Measurements from ENCODE around the gene NYAP2.

NYAP2 gene

DNA sequence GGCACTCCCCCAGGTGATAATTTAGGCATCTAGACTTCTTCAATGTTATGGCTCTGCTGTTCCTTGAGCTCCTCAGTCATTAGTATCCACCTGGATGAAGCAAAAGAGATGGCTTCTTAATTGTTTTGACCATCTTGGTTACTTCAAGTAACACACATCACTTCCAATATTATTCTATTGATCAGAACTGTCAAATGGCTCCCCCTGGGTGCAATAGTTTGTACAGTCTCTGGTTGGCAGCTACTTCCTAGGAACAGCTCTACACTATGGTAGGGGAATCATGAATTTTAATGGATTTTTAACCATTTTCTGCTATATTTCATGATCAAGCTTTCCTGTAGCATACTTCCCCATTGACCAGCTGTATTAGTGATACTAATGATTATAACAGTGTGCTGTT lies 157.0 kb downstream of the NYAP2 start:
- Histone ChIP-seq H3K4me3 (ENCODE audit: low read depth, low read length) (no peak overlapping the region), H3K9ac (ENCODE audit: low read length) (no peak overlapping the region), H3K36me3 (ENCODE audit: control insufficient read depth, insufficient read depth, low read length) (no peaks in the 10 kb centered on the region), H3K27me3 (ENCODE audit: control insufficient read depth, insufficient read depth, low read length) (no peaks in the 10 kb centered on the region), H3K9me3 (ENCODE audit: control insufficient read depth, insufficient read depth, low read depth, low read length) (no peaks in the 10 kb centered on the region), H3K27ac (ENCODE audit: low read depth, low read length) (no peak overlapping the region), H3K4me1 (ENCODE audit: control insufficient read depth, insufficient read depth, low read length) (no peaks in the 10 kb centered on the region)

DNA sequence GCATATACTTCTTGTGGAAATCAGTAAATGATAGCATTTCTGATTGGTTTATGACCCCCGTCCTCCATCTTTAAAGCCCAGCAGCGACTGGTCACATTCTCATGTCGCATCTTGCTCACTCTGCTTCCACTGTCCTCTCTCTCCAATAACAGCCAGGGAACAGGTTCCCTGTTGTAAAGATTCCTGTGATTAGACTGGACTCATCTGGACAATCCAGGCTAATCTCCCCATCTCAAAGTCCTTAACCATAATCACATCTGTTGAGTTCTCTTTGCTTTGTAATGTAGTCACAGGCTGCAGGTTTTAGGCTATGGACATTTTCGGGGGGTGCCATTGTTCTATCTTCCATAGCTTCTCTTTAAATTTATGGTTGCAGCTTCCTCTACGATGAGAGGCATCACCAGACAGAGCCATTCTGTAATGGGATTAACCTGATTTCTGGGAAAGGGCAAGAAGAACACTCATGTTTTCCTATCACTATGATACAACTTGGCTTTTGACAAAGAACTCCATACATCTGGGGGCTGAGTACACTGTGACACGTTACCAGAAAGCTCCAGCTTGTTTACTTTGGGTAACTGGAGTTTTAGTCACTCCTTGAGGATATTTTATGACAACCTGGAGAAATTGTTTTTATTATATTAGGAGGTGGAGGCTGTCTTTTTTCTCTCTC lies 159.0 kb downstream of the NYAP2 start:
- no peak overlapping the region for H3K4me3 ChIP-seq (ENCODE audit: low read depth, low read length)
- H3K36me3 ChIP-seq (ENCODE audit: control insufficient read depth, insufficient read depth, low read length): no peaks in the 10 kb centered on the region
- H3K9ac ChIP-seq (ENCODE audit: low read length): no peak overlapping the region
- no peaks in the 10 kb centered on the region for H3K4me1 ChIP-seq (ENCODE audit: control insufficient read depth, insufficient read depth, low read length)
- no peaks in the 10 kb centered on the region for H3K27me3 ChIP-seq (ENCODE audit: control insufficient read depth, insufficient read depth, low read length)
- H3K27ac ChIP-seq (ENCODE audit: low read depth, low read length): no peak overlapping the region
- no peaks in the 10 kb centered on the region for H3K9me3 ChIP-seq (ENCODE audit: control insufficient read depth, insufficient read depth, low read depth, low read length)

DNA sequence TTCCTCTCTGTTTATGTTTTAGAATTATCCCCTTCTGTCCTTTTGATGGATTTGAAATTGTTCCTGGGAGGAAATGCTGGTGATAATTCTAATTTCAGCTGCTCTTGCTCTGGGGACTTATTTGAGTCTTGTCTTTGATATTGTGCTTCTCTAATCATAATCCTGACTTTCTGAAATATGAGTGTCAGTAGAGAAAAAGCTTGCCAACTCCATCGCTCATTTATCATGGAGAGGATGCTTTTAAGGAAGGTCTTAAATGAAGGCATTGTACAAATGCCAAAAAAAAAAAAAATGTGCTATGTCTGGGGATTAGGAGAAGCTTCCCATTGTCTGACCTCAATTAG lies 159.5 kb downstream of the NYAP2 start:
- H3K4me3 ChIP-seq (ENCODE audit: low read depth, low read length): no peak overlapping the region
- H3K4me1 ChIP-seq (ENCODE audit: control insufficient read depth, insufficient read depth, low read length): no peaks in the 10 kb centered on the region
- H3K36me3 ChIP-seq (ENCODE audit: control insufficient read depth, insufficient read depth, low read length): no peaks in the 10 kb centered on the region
- no peak overlapping the region for H3K9ac ChIP-seq (ENCODE audit: low read length)
- no peak overlapping the region for H3K27ac ChIP-seq (ENCODE audit: low read depth, low read length)
- H3K27me3 ChIP-seq (ENCODE audit: control insufficient read depth, insufficient read depth, low read length): no peaks in the 10 kb centered on the region
- H3K9me3 ChIP-seq (ENCODE audit: control insufficient read depth, insufficient read depth, low read depth, low read length): no peaks in the 10 kb centered on the region

DNA sequence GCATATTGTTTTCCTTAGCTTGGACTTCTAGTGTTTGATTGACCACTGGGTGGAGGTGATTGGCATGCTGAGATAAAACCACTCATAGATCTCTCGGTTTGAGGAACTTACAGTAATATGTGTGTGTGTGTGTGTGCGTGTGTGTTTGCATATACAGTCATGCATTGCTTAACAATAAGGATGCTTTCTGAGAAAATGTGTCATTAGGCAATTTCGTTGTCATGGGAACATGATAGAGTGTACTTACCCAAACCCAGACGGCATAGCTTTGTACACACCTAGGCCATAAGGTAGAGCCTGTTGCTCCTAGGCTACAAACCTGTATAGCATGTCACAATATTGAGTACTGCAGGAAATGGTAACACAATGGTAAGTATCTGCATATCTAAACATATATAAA lies 167.3 kb downstream of the NYAP2 start:
- no peak overlapping the region for H3K27ac ChIP-seq (ENCODE audit: low read depth, low read length)
- no peaks in the 10 kb centered on the region for H3K27me3 ChIP-seq (ENCODE audit: control insufficient read depth, insufficient read depth, low read length)
- H3K9me3 ChIP-seq (ENCODE audit: control insufficient read depth, insufficient read depth, low read depth, low read length): peaks cover 13% of the 10 kb centered on the region
- H3K9ac ChIP-seq (ENCODE audit: low read length): no peak overlapping the region
- H3K4me1 ChIP-seq (ENCODE audit: control insufficient read depth, insufficient read depth, low read length): no peaks in the 10 kb centered on the region
- H3K36me3 ChIP-seq (ENCODE audit: control insufficient read depth, insufficient read depth, low read length): no peaks in the 10 kb centered on the region
- H3K4me3 ChIP-seq (ENCODE audit: low read depth, low read length): no peak overlapping the region

DNA sequence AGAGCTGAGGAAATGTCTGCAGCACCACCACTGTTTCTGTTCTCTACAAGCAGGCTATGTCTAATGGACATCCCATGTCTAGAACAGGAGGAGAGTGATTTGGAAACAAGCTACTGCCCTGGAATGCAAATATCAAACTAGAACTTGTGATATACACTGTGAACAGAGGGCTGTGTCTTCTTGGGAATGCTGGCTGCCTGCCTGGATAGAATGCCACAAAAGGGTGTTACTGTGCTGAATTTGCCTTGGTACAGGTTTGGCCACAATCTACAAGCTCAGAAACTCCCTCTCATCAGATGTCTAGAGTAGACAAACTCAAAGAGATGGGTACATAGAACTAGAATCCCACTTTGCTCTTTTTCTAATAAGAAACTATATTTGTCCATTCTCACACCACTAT lies 170.5 kb downstream of the NYAP2 start:
- Histone ChIP-seq H3K27me3 (ENCODE audit: control insufficient read depth, insufficient read depth, low read length) (no peaks in the 10 kb centered on the region), H3K9me3 (ENCODE audit: control insufficient read depth, insufficient read depth, low read depth, low read length) (peaks cover 14% of the 10 kb centered on the region), H3K9ac (ENCODE audit: low read length) (no peak overlapping the region), H3K27ac (ENCODE audit: low read depth, low read length) (no peak overlapping the region), H3K4me1 (ENCODE audit: control insufficient read depth, insufficient read depth, low read length) (no peaks in the 10 kb centered on the region), H3K36me3 (ENCODE audit: control insufficient read depth, insufficient read depth, low read length) (no peaks in the 10 kb centered on the region), H3K4me3 (ENCODE audit: low read depth, low read length) (no peak overlapping the region)

DNA sequence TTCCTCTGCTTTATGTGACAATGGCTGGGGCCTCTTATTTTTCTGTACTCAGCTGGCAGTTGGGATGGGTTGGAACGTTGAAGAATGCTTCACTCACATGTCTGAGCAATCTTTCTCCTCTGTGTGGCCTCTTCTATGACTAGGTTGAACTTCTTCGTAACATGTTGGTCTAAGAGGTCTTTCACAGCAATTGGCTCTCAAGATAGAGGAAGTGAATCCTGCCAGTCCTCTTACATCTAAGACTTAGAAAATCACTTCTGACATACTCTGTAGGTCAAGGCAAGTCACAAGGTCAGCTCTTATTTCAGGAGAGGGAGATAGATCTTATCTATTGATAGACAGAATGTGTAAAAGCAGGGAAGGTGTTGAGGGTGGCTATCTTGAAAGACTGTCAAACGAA lies 174.1 kb downstream of the NYAP2 start:
- Histone ChIP-seq H3K9ac (ENCODE audit: low read length) (no peak overlapping the region), H3K36me3 (ENCODE audit: control insufficient read depth, insufficient read depth, low read length) (no peaks in the 10 kb centered on the region), H3K27ac (ENCODE audit: low read depth, low read length) (no peak overlapping the region), H3K9me3 (ENCODE audit: control insufficient read depth, insufficient read depth, low read depth, low read length) (peaks cover 14% of the 10 kb centered on the region), H3K27me3 (ENCODE audit: control insufficient read depth, insufficient read depth, low read length) (no peaks in the 10 kb centered on the region), H3K4me3 (ENCODE audit: low read depth, low read length) (no peak overlapping the region), H3K4me1 (ENCODE audit: control insufficient read depth, insufficient read depth, low read length) (no peaks in the 10 kb centered on the region)

DNA sequence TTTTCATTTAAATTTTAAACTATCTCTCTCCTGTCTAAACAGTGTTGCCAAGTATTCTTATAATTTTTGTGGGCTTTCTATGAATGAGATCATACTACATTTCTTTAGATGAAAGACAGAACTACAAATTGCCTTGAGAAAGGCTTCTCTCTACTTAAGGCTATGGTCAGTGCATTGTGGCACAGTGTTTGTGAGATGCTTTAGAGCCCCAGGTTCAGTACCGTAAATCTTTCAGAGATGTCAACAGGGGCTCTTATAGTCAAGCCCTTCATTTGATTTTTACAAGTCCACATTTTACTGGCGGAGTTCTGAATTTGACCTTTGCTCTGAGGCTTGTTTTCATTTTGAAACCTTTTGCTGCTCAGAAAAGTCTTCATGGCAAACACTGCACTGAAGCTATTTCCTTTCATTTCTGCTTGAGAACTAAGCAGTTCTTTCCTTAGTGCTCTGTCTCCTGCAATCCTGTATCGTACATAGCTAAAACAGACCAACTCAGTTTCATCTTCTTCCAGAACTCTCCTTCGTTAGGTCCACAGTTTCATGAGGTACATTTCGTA lies 175.2 kb downstream of the NYAP2 start:
- Histone ChIP-seq H3K4me1 (ENCODE audit: control insufficient read depth, insufficient read depth, low read length) (no peaks in the 10 kb centered on the region), H3K27me3 (ENCODE audit: control insufficient read depth, insufficient read depth, low read length) (no peaks in the 10 kb centered on the region), H3K9me3 (ENCODE audit: control insufficient read depth, insufficient read depth, low read depth, low read length) (peaks cover 14% of the 10 kb centered on the region), H3K36me3 (ENCODE audit: control insufficient read depth, insufficient read depth, low read length) (no peaks in the 10 kb centered on the region), H3K27ac (ENCODE audit: low read depth, low read length) (no peak overlapping the region), H3K4me3 (ENCODE audit: low read depth, low read length) (no peak overlapping the region), H3K9ac (ENCODE audit: low read length) (no peak overlapping the region)

DNA sequence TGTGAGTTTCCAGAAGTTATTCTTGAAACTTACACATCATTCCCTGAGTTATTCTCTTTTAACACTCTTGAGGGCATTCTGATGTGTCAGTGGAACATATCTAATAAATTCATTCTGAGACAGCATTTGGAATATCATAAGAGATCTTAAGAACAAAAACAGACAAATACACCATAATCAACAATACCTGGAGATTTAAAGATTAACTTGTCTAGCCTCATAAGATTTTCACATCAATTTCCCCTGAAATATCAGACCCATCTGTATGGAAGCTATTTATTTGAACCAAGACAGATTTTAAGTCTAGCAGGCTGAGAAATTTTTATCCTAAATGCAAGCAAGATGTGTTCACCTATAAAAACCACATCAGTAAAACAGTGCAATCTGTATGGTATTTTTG lies 181.6 kb downstream of the NYAP2 start:
- Histone ChIP-seq H3K4me3 (ENCODE audit: low read depth, low read length) (no peak overlapping the region), H3K4me1 (ENCODE audit: control insufficient read depth, insufficient read depth, low read length) (no peaks in the 10 kb centered on the region), H3K27me3 (ENCODE audit: control insufficient read depth, insufficient read depth, low read length) (no peaks in the 10 kb centered on the region), H3K9me3 (ENCODE audit: control insufficient read depth, insufficient read depth, low read depth, low read length) (no peaks in the 10 kb centered on the region), H3K36me3 (ENCODE audit: control insufficient read depth, insufficient read depth, low read length) (no peaks in the 10 kb centered on the region), H3K9ac (ENCODE audit: low read length) (no peak overlapping the region), H3K27ac (ENCODE audit: low read depth, low read length) (no peak overlapping the region)

DNA sequence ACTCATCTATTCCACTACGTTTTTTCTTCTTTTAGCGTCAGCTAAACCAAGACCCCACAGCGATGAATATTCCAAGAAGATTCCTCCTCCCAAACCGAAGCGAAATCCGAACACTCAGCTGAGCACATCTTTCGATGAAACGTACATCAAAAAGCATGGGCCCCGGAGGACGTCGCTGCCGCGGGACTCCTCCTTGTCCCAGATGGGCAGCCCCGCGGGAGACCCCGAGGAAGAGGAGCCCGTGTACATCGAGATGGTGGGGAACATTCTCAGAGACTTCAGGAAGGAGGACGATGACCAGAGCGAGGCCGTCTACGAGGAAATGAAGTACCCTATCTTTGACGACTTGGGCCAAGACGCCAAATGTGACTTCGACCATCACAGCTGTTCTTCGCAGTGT lies 182.4 kb downstream of the NYAP2 start:
- Histone ChIP-seq H3K4me3 (ENCODE audit: low read depth, low read length) (no peak overlapping the region), H3K9ac (ENCODE audit: low read length) (no peak overlapping the region), H3K9me3 (ENCODE audit: control insufficient read depth, insufficient read depth, low read depth, low read length) (no peaks in the 10 kb centered on the region), H3K4me1 (ENCODE audit: control insufficient read depth, insufficient read depth, low read length) (no peaks in the 10 kb centered on the region), H3K27ac (ENCODE audit: low read depth, low read length) (no peak overlapping the region), H3K36me3 (ENCODE audit: control insufficient read depth, insufficient read depth, low read length) (no peaks in the 10 kb centered on the region), H3K27me3 (ENCODE audit: control insufficient read depth, insufficient read depth, low read length) (no peaks in the 10 kb centered on the region)

DNA sequence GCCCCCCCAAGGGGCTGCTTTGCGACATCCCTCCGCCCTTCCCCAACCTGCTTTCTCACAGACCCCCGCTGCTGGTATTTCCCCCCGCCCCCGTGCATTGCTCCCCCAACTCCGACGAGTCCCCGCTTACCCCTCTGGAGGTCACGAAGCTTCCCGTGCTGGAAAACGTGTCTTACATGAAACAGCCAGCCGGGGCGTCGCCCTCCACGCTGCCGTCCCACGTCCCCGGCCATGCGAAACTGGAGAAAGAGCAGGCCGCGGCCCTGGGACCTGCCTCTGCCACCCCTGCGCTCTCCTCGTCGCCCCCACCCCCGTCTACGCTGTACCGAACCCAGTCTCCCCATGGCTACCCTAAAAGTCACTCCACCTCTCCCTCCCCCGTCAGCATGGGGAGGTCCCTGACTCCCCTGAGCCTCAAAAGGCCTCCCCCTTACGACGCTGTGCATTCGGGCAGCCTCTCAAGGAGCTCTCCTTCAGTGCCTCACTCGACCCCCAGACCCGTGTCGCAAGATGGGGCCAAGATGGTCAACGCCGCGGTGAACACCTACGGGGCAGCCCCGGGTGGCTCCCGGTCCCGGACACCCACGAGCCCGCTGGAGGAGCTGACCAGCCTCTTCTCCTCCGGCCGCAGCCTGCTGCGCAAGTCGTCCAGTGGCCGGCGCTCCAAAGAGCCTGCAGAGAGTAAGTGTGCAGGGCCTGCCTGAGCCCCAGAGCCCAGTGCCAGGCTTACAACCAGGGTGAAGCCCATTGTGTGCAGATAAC lies 183.0 kb downstream of the NYAP2 start:
- H3K27ac ChIP-seq (ENCODE audit: low read depth, low read length): no peak overlapping the region
- no peaks in the 10 kb centered on the region for H3K4me1 ChIP-seq (ENCODE audit: control insufficient read depth, insufficient read depth, low read length)
- no peak overlapping the region for H3K9ac ChIP-seq (ENCODE audit: low read length)
- no peaks in the 10 kb centered on the region for H3K36me3 ChIP-seq (ENCODE audit: control insufficient read depth, insufficient read depth, low read length)
- no peak overlapping the region for H3K4me3 ChIP-seq (ENCODE audit: low read depth, low read length)
- no peaks in the 10 kb centered on the region for H3K27me3 ChIP-seq (ENCODE audit: control insufficient read depth, insufficient read depth, low read length)
- no peaks in the 10 kb centered on the region for H3K9me3 ChIP-seq (ENCODE audit: control insufficient read depth, insufficient read depth, low read depth, low read length)

DNA sequence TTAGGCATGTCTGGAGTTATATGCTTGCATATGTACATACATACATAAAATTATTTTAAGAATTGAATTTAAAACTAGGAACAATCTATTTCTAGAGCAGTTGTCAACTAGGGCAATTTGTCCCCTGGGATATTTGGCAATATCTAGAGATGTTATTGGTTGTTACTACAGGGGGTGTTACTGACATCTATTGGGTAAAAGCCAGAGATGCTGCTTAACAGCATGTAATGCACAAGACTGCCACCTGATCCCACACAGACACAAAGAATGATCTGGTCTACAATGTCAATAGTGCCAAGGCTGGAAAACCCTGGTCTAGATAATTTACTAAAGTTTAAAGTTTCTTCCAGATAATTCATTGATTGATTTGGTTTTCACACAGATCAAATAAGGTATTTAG lies 185.3 kb downstream of the NYAP2 start:
- no peak overlapping the region for H3K27ac ChIP-seq (ENCODE audit: low read depth, low read length)
- no peak overlapping the region for H3K4me3 ChIP-seq (ENCODE audit: low read depth, low read length)
- H3K4me1 ChIP-seq (ENCODE audit: control insufficient read depth, insufficient read depth, low read length): no peaks in the 10 kb centered on the region
- no peaks in the 10 kb centered on the region for H3K27me3 ChIP-seq (ENCODE audit: control insufficient read depth, insufficient read depth, low read length)
- H3K36me3 ChIP-seq (ENCODE audit: control insufficient read depth, insufficient read depth, low read length): no peaks in the 10 kb centered on the region
- H3K9ac ChIP-seq (ENCODE audit: low read length): no peak overlapping the region
- no peaks in the 10 kb centered on the region for H3K9me3 ChIP-seq (ENCODE audit: control insufficient read depth, insufficient read depth, low read depth, low read length)

All from HUES6 (cell line).